ENCODE results near the gene CHST1.

CHST1 gene

GRCh38 chr11:45659818-45660160 is 5.6 kb downstream of the CHST1 start:
- no peak for DNase-seq

- no peak for DNase-seq
Observed at GRCh38 chr11:45659031-45659817, 6.2 kb downstream of the CHST1 start.

- peak; percentile 73 to 83 (median 77) for DNase-seq
Observed at GRCh38 chr11:45658292-45658991, 7.0 kb downstream of the CHST1 start.

- no peak for DNase-seq
Observed at GRCh38 chr11:45657496-45658260, 7.7 kb downstream of the CHST1 start.

GRCh38 chr11:45655831-45656230 is 9.6 kb downstream of the CHST1 start:
- DNase-seq = no peak

GRCh38 chr11:45655347-45655756 is 10.1 kb downstream of the CHST1 start:
- DNase-seq = peak; percentile 68 to 80 (median 76)

GRCh38 chr11:45655012-45655283 is 10.5 kb downstream of the CHST1 start:
- no peak for DNase-seq

- no peak for DNase-seq
Observed at GRCh38 chr11:45654231-45655011, 11.0 kb downstream of the CHST1 start.

- DNase-seq = no peak
Observed at GRCh38 chr11:45653277-45653676, 12.1 kb downstream of the CHST1 start.

GRCh38 chr11:45652781-45653180 is 12.6 kb downstream of the CHST1 start:
- DNase-seq = no peak

GRCh38 chr11:45651841-45652749 is 13.3 kb downstream of the CHST1 start:
- no peak for DNase-seq

GRCh38 chr11:45651156-45651555 is 14.3 kb downstream of the CHST1 start:
- no peak for DNase-seq

GRCh38 chr11:45650166-45651095 is 15.0 kb downstream of the CHST1 start:
- DNase-seq = no peak

- no peak for DNase-seq
Observed at GRCh38 chr11:45649544-45650165, 15.8 kb downstream of the CHST1 start.

- DNase-seq = no peak
Observed at GRCh38 chr11:45648931-45649330, 16.5 kb downstream of the CHST1 start.

GRCh38 chr11:45647786-45648185 is 17.6 kb downstream of the CHST1 start:
- no peak for DNase-seq

- peak in 1 of 3 donors; percentile 24 for DNase-seq
Observed at GRCh38 chr11:45647329-45647728, 18.1 kb downstream of the CHST1 start.

- DNase-seq = peak in 2 of 3 donors; percentile 25 to 31
Observed at GRCh38 chr11:45646275-45646927, 19.0 kb downstream of the CHST1 start.

- DNase-seq = no peak
Observed at GRCh38 chr11:45644981-45645889, 20.2 kb downstream of the CHST1 start.

Measured in suppressor macrophage treated with lipopolysaccharide for 1 hour (primary cell).